A673 (cell line): ENCODE results near the gene TAL2.

Source experiments
- CTCF ChIP-seq: fragments of 300-800, 200-600 bp; sonication (generic); conservative IDR thresholded peaks from 2 replicates; pipeline ENCODE4 v1.5.1; 2017; ENCODE audit warnings: low read depth, mild to moderate bottlenecking, antibody characterized with exemption, low read length, moderate library complexity, mixed read lengths
- EZH2 ChIP-seq: fragments of 200-600 bp; sonication (generic); IDR thresholded peaks from 2 replicates; pipeline ENCODE4 v1.6.1; 2017; ENCODE audit warnings: borderline replicate concordance, low read depth, mild to moderate bottlenecking, mixed read lengths, antibody characterized with exemption, low read length; ENCODE audit not compliant: poor library complexity, severe bottlenecking

- no peak for TF ChIP-seq CTCF
- TF ChIP-seq EZH2 = no peak
Measured at GRCh38 chr9:105662184-105663104, at the start of gene TAL2.
